Smooth muscle cell (in vitro differentiated cells): ENCODE results near the gene RYR2. TPM values are rescaled to one million over a fixed set of nuclear protein-coding genes. Genes with fewer than 3 reads are reported as not detected.

Experiments used
- DNase-seq: peaks from one replicate; lab custom pipeline; 2025; ENCODE audit not compliant: unreplicated experiment; lab: John Stamatoyannopoulos, UW
- H2AFZ ChIP-seq: fragments of 200-600 bp; sonication (generic); 2 replicates; pipeline ENCODE4 v1.6.0; 2016; ENCODE audit warnings: antibody characterized with exemption, low read depth, mild to moderate bottlenecking
- H3F3A ChIP-seq: fragments of 200-600 bp; sonication (generic); 2 replicates; pipeline ENCODE4 v1.6.0; 2017; ENCODE audit warnings: antibody characterized with exemption, low read depth
- H3K27ac ChIP-seq: fragments of 200-600 bp; sonication (generic); 2 replicates; pipeline ENCODE4 v1.5.1; 2016; ENCODE audit warnings: low read depth, mild to moderate bottlenecking
- H3K27me3 ChIP-seq: fragments of 200-600 bp; sonication (generic); 2 replicates; pipeline ENCODE4 v1.6.1; 2016; ENCODE audit warnings: low read depth, mild to moderate bottlenecking
- H3K36me3 ChIP-seq: fragments of 200-600 bp; sonication (generic); 2 replicates; pipeline ENCODE4 v1.5.1; 2016; ENCODE audit warnings: low read depth
- H3K4me1 ChIP-seq: fragments of 200-600 bp; sonication (generic); 2 replicates; pipeline ENCODE4 v1.5.1; 2016; ENCODE audit warnings: low read depth
- H3K4me2 ChIP-seq: fragments of 200-600 bp; sonication (generic); 2 replicates; pipeline ENCODE4 v1.6.0; 2016; ENCODE audit warnings: mild to moderate bottlenecking
- H3K4me3 ChIP-seq: fragments of 200-600 bp; sonication (generic); 2 replicates; pipeline ENCODE4 v1.5.1; 2016; ENCODE audit warnings: mild to moderate bottlenecking
- H3K79me2 ChIP-seq: fragments of 200-600 bp; sonication (generic); 2 replicates; pipeline ENCODE4 v1.6.0; 2016; ENCODE audit warnings: low read depth, mild to moderate bottlenecking
- H3K9ac ChIP-seq: fragments of 200-600 bp; sonication (generic); 2 replicates; pipeline ENCODE4 v1.6.0; 2016; ENCODE audit warnings: low read depth
- H3K9me3 ChIP-seq: fragments of 200-600 bp; sonication (generic); replicated peaks from 2 replicates; pipeline ENCODE4 v1.5.1; 2016; ENCODE audit warnings: low read depth
- H4K20me1 ChIP-seq: fragments of 200-600 bp; sonication (generic); 2 replicates; pipeline ENCODE4 v1.6.0; 2016; ENCODE audit warnings: low read depth
- WGBS: methylation state at CpG from one replicate; pipeline ENCODE4 v1.1.7; 2016; ENCODE audit warnings: low lambda C conversion rate; 5-methylcytosine and 5-hydroxymethylcytosine counted together
- polyA plus RNA-seq: library from polyadenylated mRNA; unstranded; fragments of >200 nt; fragmentation: Nextera tagmentation; extraction: Ambion mirVana; gene quantifications from 2 replicates; pipeline ENCODE4 v1.2.1, GENCODE V29; 2016
- total RNA-seq: library from RNA; depleted of rRNA; stranded (reverse); fragments of >200 nt; gene quantifications from 2 replicates; pipeline ENCODE4 v1.2.3, GENCODE V29; 2014
- TF ChIP-seq, protein P1 (sequence below): fragments of 200-600 bp; sonication (generic); IDR thresholded peaks from 2 replicates; pipeline ENCODE4 v1.5.1; 2017; ENCODE audit warnings: borderline replicate concordance, mild to moderate bottlenecking, antibody characterized with exemption; ENCODE audit not compliant: insufficient read depth, poor library complexity, severe bottlenecking

RYR2 gene
- total and polyA plus RNA-seq, 2 experiments from 2014 or later = 0.09 TPM; not detected in 1

DNA sequence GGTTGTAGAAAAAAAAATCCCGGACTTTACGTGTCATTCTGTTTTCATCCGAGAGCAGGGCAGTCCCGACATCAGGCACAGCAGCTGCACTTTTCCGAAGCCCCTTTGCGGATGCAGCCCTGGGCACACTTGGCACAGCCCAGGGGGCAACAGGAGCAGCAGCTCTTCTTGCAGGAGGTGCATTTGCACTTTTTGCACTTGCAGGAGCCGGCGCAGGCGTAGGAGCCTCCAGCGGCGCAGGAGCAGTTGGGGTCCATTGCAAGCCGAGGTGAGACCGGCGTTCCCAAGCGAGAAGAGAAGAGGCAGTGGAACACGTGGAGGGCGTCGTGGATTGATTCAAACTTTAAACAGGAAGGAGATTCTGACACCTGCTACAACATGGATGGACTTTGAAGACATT, 37.9 kb upstream of the RYR2 start, which contains the start of gene MT1HL1:
TSS of gene MT1HL1 (minus strand) at position 326 of the 400 bp plus-strand sequence. CDS start at position 257, 69 bp downstream.
- no peak within 1 kb of the TSS for H3K4me2 ChIP-seq
- WGBS = 93% methylated on average over 18 of the region's 18 CpGs
- no peaks in the 10 kb centered on the region for H3K36me3 ChIP-seq
- H3F3A ChIP-seq = no peaks in the 10 kb centered on the region
- H3K27me3 ChIP-seq = no peaks in the 10 kb centered on the region
- TF ChIP-seq, protein P1, sequence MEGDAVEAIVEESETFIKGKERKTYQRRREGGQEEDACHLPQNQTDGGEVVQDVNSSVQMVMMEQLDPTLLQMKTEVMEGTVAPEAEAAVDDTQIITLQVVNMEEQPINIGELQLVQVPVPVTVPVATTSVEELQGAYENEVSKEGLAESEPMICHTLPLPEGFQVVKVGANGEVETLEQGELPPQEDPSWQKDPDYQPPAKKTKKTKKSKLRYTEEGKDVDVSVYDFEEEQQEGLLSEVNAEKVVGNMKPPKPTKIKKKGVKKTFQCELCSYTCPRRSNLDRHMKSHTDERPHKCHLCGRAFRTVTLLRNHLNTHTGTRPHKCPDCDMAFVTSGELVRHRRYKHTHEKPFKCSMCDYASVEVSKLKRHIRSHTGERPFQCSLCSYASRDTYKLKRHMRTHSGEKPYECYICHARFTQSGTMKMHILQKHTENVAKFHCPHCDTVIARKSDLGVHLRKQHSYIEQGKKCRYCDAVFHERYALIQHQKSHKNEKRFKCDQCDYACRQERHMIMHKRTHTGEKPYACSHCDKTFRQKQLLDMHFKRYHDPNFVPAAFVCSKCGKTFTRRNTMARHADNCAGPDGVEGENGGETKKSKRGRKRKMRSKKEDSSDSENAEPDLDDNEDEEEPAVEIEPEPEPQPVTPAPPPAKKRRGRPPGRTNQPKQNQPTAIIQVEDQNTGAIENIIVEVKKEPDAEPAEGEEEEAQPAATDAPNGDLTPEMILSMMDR = no peak
- H3K4me3 ChIP-seq = no peak within 1 kb of the TSS
- H3K9me3 ChIP-seq = no peaks in the 10 kb centered on the region
- no peaks in the 10 kb centered on the region for H3K79me2 ChIP-seq
- no peaks in the 10 kb centered on the region for H3K4me1 ChIP-seq
- H4K20me1 ChIP-seq = no peaks in the 10 kb centered on the region
- no peak within 1 kb of the TSS for H3K27ac ChIP-seq
- H2AFZ ChIP-seq = no peak within 1 kb of the TSS
- no peak within 1 kb of the TSS for H3K9ac ChIP-seq
- DNase-seq = no peak

DNA sequence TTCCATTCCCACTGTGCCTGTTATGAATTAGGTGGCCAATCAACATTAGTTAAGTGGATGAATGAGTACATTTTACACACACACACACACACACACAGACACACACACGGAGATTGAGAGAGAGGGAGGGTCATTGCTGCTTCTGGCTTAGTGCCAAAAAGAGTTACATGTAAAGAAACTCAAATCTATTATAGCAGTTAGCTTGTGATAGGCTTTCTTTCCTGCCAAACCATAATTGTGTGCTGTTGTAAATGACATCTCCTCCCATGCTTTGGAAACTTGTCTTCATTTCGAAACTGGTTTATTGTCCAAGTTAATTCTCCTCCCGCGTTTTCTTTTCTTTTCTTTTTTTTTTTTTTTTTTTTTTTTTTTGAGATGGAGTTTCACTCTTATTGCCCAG, 36.3 kb upstream of the RYR2 start:
- no peaks in the 10 kb centered on the region for H3K4me1 ChIP-seq
- TF ChIP-seq, protein P1 = no peak
- no peaks in the 10 kb centered on the region for H4K20me1 ChIP-seq
- no peaks in the 10 kb centered on the region for H3K36me3 ChIP-seq
- no peak overlapping the region for H2AFZ ChIP-seq
- H3K27ac ChIP-seq = no peak overlapping the region
- H3K9me3 ChIP-seq = no peaks in the 10 kb centered on the region
- DNase-seq = no peak
- no peak overlapping the region for H3K4me2 ChIP-seq
- no peak overlapping the region for H3K4me3 ChIP-seq
- no peaks in the 10 kb centered on the region for H3K27me3 ChIP-seq
- no peak overlapping the region for H3K9ac ChIP-seq
- 89% methylated on average over 4 of the region's 4 CpGs for WGBS
- H3F3A ChIP-seq = no peaks in the 10 kb centered on the region
- H3K79me2 ChIP-seq = no peaks in the 10 kb centered on the region

DNA sequence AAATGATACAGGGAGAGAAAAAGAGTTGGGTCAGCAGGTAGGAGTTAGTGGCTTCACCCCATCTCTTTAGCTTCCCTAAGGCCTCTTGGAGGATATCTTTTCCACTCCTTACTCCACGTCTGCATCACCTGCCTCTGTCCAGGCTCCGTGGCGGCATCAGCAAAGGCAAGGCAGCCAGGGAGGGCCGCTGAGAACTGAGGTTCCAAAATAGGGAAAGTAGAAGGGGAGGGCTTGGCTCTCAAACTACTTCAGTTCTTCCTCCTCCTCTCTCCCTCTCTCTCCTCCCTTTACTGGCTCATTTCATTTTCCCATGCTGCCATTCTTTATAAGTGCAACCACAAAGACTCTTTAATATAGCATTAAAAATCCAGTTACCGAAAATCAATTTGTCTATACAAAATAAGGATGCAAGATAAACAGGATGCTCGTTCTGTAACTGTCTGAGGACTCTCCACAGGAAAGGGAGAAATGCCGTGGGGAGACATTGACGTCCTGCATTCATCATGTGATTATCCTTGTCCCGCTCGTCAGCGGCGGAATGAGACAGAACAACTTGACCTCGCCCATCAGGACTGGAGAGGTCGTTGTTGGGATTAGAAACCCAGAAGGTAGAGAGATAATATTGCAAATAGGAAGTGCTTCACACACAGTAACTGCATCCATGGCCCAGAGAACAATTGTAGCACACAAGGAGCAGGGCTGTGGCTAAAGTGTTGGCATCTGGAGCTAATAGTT, 34.7 kb upstream of the RYR2 start:
- Histone ChIP-seq H3K27ac (no peak overlapping the region), H3K9ac (no peak overlapping the region), H4K20me1 (no peaks in the 10 kb centered on the region), H3K4me1 (no peaks in the 10 kb centered on the region), H2AFZ (no peak overlapping the region), H3K36me3 (no peaks in the 10 kb centered on the region), H3K4me3 (no peak overlapping the region), H3K79me2 (no peaks in the 10 kb centered on the region), H3F3A (no peaks in the 10 kb centered on the region), H3K4me2 (no peak overlapping the region), H3K9me3 (no peaks in the 10 kb centered on the region), H3K27me3 (no peaks in the 10 kb centered on the region)
- 88% methylated on average over 14 of the region's 14 CpGs for WGBS
- no peak for DNase-seq
- TF ChIP-seq, protein P1 = no peak

DNA sequence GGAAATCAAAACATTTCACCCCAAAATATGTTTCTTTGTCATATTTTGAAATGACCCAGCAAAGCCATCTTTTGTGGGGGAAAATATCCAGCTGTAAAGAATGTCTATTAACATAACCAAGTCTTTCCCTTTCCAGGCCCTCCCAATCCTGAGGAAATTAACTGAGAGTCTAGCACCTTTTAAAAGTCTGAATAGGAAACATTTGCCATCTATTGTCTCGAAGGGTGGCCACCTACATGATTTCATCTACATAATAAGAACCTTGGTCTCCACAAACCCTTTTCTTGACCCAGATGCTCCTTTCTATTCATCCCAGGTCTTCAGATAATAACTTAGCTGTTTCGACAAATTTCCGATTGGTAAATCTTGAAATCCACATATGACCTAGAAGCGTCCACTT, 32.4 kb upstream of the RYR2 start:
- H3K4me2 ChIP-seq = no peak overlapping the region
- H3K4me1 ChIP-seq = no peaks in the 10 kb centered on the region
- H3K27ac ChIP-seq = no peak overlapping the region
- H3K9ac ChIP-seq = no peak overlapping the region
- no peak overlapping the region for H3K4me3 ChIP-seq
- WGBS = 97% methylated on average over 4 of the region's 4 CpGs
- H4K20me1 ChIP-seq = no peaks in the 10 kb centered on the region
- H3K9me3 ChIP-seq = no peaks in the 10 kb centered on the region
- no peaks in the 10 kb centered on the region for H3K79me2 ChIP-seq
- no peaks in the 10 kb centered on the region for H3F3A ChIP-seq
- no peaks in the 10 kb centered on the region for H3K27me3 ChIP-seq
- no peak for DNase-seq
- TF ChIP-seq, protein P1 = no peak
- H3K36me3 ChIP-seq = no peaks in the 10 kb centered on the region
- no peak overlapping the region for H2AFZ ChIP-seq
